Endodermal cell (in vitro differentiated cells): ENCODE data around the gene SYT1. TPM values are rescaled to one million over a fixed set of nuclear protein-coding genes. Genes with fewer than 3 reads are reported as not detected.

Experiments used
- DNase-seq: peaks from one replicate; pipeline ENCODE4 v3.0.0-alpha.2; 2017
- H3K27ac ChIP-seq: 2 replicates; pipeline ENCODE4 v1.5.1; 2013; ENCODE audit warnings: mild to moderate bottlenecking, low read depth, low read length, moderate library complexity
- H3K27me3 ChIP-seq: 2 replicates; pipeline ENCODE4 v1.6.1; 2013; ENCODE audit warnings: mild to moderate bottlenecking, low read length, moderate library complexity; ENCODE audit not compliant: insufficient read depth, control insufficient read depth, poor library complexity, severe bottlenecking
- H3K36me3 ChIP-seq: 2 replicates; pipeline ENCODE4 v1.7.0; 2013; ENCODE audit warnings: mild to moderate bottlenecking, low read length, moderate library complexity; ENCODE audit not compliant: control insufficient read depth, insufficient read depth
- H3K4me1 ChIP-seq: one replicate; pipeline ENCODE4 v1.7.0; 2013; ENCODE audit warnings: low read length; ENCODE audit not compliant: control insufficient read depth, insufficient read depth
- H3K4me3 ChIP-seq: 2 replicates; pipeline ENCODE4 v1.5.1; 2013; ENCODE audit warnings: mild to moderate bottlenecking, low read length, moderate library complexity
- H3K9ac ChIP-seq: 2 replicates; pipeline ENCODE4 v1.6.1; 2013; ENCODE audit warnings: mild to moderate bottlenecking, low read length, moderate library complexity; ENCODE audit not compliant: poor library complexity, severe bottlenecking; ENCODE audit errors: extremely low read depth
- H3K9me3 ChIP-seq: 2 replicates; pipeline ENCODE4 v1.6.1; 2013; ENCODE audit warnings: mild to moderate bottlenecking, low read length, moderate library complexity; ENCODE audit not compliant: control insufficient read depth
- H3K27ac Mint-ChIP-seq: 2 replicates; pipeline ENCODE4 v1.8.0; 2020; ENCODE audit warnings: mixed read lengths
- H3K27me3 Mint-ChIP-seq: 2 replicates; pipeline ENCODE4 v1.8.0; 2021; ENCODE audit warnings: mild to moderate bottlenecking, mixed read lengths; ENCODE audit not compliant: insufficient read depth
- H3K36me3 Mint-ChIP-seq: 2 replicates; pipeline ENCODE4 v1.8.0; 2020; ENCODE audit warnings: low read depth, mixed read lengths
- H3K4me1 Mint-ChIP-seq: 2 replicates; pipeline ENCODE4 v1.8.0; 2020; ENCODE audit warnings: mixed read lengths
- H3K4me3 Mint-ChIP-seq: 2 replicates; pipeline ENCODE4 v1.8.0; 2020; ENCODE audit warnings: mild to moderate bottlenecking, moderate library complexity, mixed read lengths
- H3K9me3 Mint-ChIP-seq: 2 replicates; pipeline ENCODE4 v1.8.0; 2020; ENCODE audit warnings: mild to moderate bottlenecking, mixed read lengths
- WGBS, 2 experiments: methylation state at CpG; one replicate each; pipeline versions ENCODE4 v1.1.5 to v1.1.7; 2013; ENCODE audit warnings: missing lambda C conversion rate in 2 of 2, mixed read lengths in 1 of 2; ENCODE audit not compliant: insufficient coverage in 1 of 2, insufficient read length in 1 of 2; 5-methylcytosine and 5-hydroxymethylcytosine counted together
- total RNA-seq, 2 donors: library from RNA; stranded (reverse); fragmentation: NEBNext Ultra II Directional in 1 of 2; extraction: Animal tissue kit (Norgen Biotek cat#: 25700) in 1 of 2; gene quantifications; 2 replicates in 1 of 2; 3 replicates in 1 of 2; pipeline ENCODE4 v1.2.1, GENCODE V29; 2021
- TF ChIP-seq, protein P1 (sequence below): fragments of 200-600 bp; sonication (generic); conservative IDR thresholded peaks from 2 replicates; pipeline ENCODE4 v1.5.0; 2021; ENCODE audit warnings: antibody characterized with exemption, mild to moderate bottlenecking

The SYT1 gene
- total RNA-seq, 2 donors from 2014 or later, result 6.8 to 10.7 TPM

GRCh38 chr12:79187032-79187431, 322.5 kb downstream of the SYT1 start:
- Histone ChIP-seq H3K4me1 (no peaks in the 10 kb centered on the region), H3K27ac (no peak overlapping the region), H3K36me3 (no peaks in the 10 kb centered on the region), H3K27me3 (no peaks in the 10 kb centered on the region), H3K4me3 (no peak overlapping the region), H3K9me3 (no peaks in the 10 kb centered on the region), H3K9ac (no peak overlapping the region)
- no peak for DNase-seq
- Mint-ChIP-seq H3K27ac (no peak overlapping the region), H3K9me3 (no peaks in the 10 kb centered on the region), H3K27me3 (no peaks in the 10 kb centered on the region), H3K4me1 (no peaks in the 10 kb centered on the region), H3K4me3 (no peak overlapping the region), H3K36me3 (no peaks in the 10 kb centered on the region)
- TF ChIP-seq, protein P1, sequence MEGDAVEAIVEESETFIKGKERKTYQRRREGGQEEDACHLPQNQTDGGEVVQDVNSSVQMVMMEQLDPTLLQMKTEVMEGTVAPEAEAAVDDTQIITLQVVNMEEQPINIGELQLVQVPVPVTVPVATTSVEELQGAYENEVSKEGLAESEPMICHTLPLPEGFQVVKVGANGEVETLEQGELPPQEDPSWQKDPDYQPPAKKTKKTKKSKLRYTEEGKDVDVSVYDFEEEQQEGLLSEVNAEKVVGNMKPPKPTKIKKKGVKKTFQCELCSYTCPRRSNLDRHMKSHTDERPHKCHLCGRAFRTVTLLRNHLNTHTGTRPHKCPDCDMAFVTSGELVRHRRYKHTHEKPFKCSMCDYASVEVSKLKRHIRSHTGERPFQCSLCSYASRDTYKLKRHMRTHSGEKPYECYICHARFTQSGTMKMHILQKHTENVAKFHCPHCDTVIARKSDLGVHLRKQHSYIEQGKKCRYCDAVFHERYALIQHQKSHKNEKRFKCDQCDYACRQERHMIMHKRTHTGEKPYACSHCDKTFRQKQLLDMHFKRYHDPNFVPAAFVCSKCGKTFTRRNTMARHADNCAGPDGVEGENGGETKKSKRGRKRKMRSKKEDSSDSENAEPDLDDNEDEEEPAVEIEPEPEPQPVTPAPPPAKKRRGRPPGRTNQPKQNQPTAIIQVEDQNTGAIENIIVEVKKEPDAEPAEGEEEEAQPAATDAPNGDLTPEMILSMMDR, result no peak
- WGBS, 2 experiments, result 92 to 95% methylated on average over 3 to 4 of the region's 4 CpGs

- TF ChIP-seq, protein P1, result no peak
- H3K9me3 Mint-ChIP-seq, result no peaks in the 10 kb centered on the region
These were observed 326.8 kb downstream of the SYT1 start for GRCh38 chr12:79191391-79191790.

DNA sequence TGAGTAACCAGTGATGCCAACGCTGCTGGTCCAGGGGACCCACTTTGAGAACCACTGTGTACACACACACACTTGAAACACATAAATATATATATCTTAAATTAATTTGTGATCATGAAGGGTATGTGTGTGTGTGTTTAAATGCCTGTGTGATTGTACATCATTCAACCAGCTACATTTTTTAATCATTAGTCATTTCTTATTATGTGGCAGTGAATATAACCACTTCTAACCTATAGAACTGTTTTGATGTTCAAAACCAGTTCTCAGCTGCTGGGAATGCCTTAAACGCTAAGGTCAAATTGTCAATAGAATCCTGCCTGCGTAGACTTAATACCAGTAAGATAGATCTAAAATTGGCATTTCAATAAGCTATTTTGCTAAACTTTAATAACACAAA, 330.0 kb downstream of the SYT1 start:
- Mint-ChIP-seq H3K4me1 (no peaks in the 10 kb centered on the region), H3K9me3 (no peaks in the 10 kb centered on the region), H3K27ac (no peak overlapping the region), H3K4me3 (no peak overlapping the region), H3K36me3 (no peaks in the 10 kb centered on the region), H3K27me3 (no peaks in the 10 kb centered on the region)
- Histone ChIP-seq H3K9me3 (no peaks in the 10 kb centered on the region), H3K27me3 (no peaks in the 10 kb centered on the region), H3K4me3 (no peak overlapping the region), H3K27ac (no peak overlapping the region), H3K36me3 (no peaks in the 10 kb centered on the region), H3K4me1 (no peaks in the 10 kb centered on the region), H3K9ac (no peak overlapping the region)
- WGBS, 2 experiments, result 89 to 100% methylated on average over 2 of the region's 3 CpGs
- no peak for DNase-seq
- TF ChIP-seq, protein P1, result no peak

More at GRCh38 chr12:79191391-79191790, 326.8 kb downstream of the SYT1 start:
- no peak overlapping the region for H3K4me3 Mint-ChIP-seq
- H3K36me3 ChIP-seq, result no peaks in the 10 kb centered on the region
- no peak overlapping the region for H3K4me3 ChIP-seq
- no peaks in the 10 kb centered on the region for H3K4me1 Mint-ChIP-seq
- no peaks in the 10 kb centered on the region for H3K4me1 ChIP-seq
- no peaks in the 10 kb centered on the region for H3K9me3 ChIP-seq
- no peak overlapping the region for H3K27ac Mint-ChIP-seq
- no peak for DNase-seq
- no peak overlapping the region for H3K9ac ChIP-seq
- no peaks in the 10 kb centered on the region for H3K27me3 ChIP-seq
- no peaks in the 10 kb centered on the region for H3K36me3 Mint-ChIP-seq
- H3K27ac ChIP-seq, result no peak overlapping the region
- no peaks in the 10 kb centered on the region for H3K27me3 Mint-ChIP-seq
